Measurements from ENCODE around the gene SCIMP.
"Not testable (repeated sequence)": the region's sequence is repeated elsewhere in the genome, so short reads cannot be mapped to it uniquely, and the experiment has no call there.

The SCIMP gene

GRCh38 chr17:5183410-5183793 lies 51.3 kb downstream of the SCIMP start:
- no peak for DNase-seq

- no peak for DNase-seq
These were observed 51.9 kb downstream of the SCIMP start for GRCh38 chr17:5182597-5183409.

- no peak for DNase-seq
These were observed 53.0 kb downstream of the SCIMP start for GRCh38 chr17:5181509-5182305.

DNA sequence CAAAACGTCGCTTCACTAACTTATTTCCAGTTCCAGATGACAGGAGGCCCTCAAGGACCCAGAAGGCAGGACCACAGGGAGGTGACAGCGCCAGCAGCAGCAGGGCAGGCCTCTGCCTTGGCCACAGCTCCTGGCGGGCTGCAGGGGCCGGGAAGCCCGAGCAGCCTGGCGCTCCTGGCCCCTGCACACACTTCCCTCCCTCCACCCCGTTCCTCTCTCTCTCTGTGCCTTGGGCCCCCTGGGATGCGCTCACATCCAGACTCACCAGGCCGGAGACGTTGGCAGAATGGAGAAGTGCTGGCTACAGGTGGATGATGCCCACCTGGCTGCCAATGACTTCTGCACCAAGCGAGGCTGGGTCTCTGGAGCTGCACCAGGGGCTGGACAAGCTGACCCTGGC lies 55.7 kb downstream of the SCIMP start:
- no peak for DNase-seq

GRCh38 chr17:5175027-5175426 lies 59.6 kb downstream of the SCIMP start:
- not testable (repeated sequence) for DNase-seq

DNA sequence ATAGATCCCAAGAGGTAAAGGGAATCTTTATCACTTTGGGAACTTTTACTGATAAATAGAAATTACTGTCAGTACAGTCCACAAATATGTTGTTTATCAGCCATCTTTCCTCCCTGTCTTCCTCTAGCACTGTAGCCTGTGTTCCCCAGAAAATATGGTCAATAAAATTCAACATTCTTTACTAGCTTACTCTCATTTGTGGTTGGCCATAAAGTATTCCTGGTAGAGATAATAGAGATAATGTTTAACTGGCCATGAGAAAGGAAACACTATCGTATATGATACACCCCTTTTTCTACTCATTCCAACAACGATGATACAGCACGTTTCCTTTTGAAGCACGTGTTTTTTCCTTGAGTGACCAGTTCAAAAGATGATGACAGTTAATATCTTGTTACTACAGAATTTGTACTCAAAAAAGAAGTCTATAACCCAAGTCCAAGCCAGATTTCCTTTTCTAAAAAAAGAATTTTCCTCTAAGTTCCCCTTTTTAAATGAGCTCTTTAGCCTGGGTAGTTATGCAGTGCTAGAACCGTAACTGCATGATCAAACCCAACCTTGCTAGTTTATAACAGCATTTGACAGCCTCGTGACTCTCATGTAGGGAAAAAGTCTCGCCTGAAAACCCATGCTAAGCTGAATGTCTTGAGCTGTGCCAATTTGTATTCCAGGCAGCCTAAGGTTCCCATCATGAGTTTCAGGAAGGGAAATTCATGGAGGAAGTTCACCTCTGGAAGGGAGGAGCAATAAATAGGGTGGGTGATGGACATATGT lies 68.7 kb downstream of the SCIMP start:
- not testable (repeated sequence) for DNase-seq

- no peak for DNase-seq
These were observed 70.2 kb downstream of the SCIMP start for GRCh38 chr17:5164436-5164835.

DNA sequence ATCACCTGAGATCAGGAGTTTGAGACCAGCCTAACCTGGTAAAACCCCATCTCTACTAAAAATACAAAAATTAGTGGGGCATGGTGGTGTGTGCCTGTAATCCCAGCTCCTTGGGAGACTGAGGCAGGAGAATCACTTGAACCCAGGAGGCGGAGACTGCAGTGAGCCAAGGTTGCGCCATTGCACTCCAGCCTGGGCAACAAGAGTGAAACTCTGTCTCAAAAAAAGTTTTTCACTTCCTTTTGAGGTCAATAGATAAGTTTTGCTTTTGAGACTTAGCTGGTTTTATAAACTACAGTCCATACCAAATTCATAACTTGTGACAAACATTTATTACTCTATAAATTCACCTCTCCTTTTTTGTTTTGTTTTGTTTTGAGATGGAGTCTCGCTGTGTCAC lies 72.9 kb downstream of the SCIMP start:
- not testable (repeated sequence) for DNase-seq

- not testable (repeated sequence) for DNase-seq
These were observed 74.0 kb downstream of the SCIMP start for GRCh38 chr17:5160702-5161101.
